Prostate gland (tissue), 2 donors: ENCODE data around the gene ALKBH2. TPM values are rescaled to one million over a fixed set of nuclear protein-coding genes. Genes with fewer than 3 reads are reported as not detected.

Source experiments
- DNase-seq: peaks from one replicate; pipeline ENCODE4 v3.0.0-alpha.2; 2019; ENCODE audit warnings: low spot score
- H3K27ac ChIP-seq, 2 donors: fragments of 200-600 bp; sonication (generic); 2 replicates each; pipeline ENCODE4 v1.5.1; 2017 to 2019
- H3K27me3 ChIP-seq: fragments of 200-600 bp; sonication (generic); replicated peaks from 2 replicates; pipeline ENCODE4 v1.5.1; 2019; ENCODE audit not compliant: insufficient read depth
- H3K36me3 ChIP-seq, 2 donors: fragments of 200-600 bp; sonication (generic); 1 replicate in 1 of 2; 2 replicates in 1 of 2; pipeline versions ENCODE4 v1.5.1 to v1.8.1; 2017 to 2019
- H3K4me1 ChIP-seq: fragments of 200-600 bp; sonication (generic); replicated peaks from 2 replicates; pipeline ENCODE4 v1.5.1; 2019
- H3K4me3 ChIP-seq, 2 donors: fragments of 200-600 bp; sonication (generic); 2 replicates each; pipeline ENCODE4 v1.5.1; 2017 to 2019
- H3K9me3 ChIP-seq: fragments of 200-600 bp; sonication (generic); 2 replicates; pipeline ENCODE4 v1.5.1; 2017
- POLR2A ChIP-seq: fragments of 450-650 bp; IDR thresholded peaks from one replicate; pipeline ENCODE4 v1.6.1; 2016; ENCODE audit warnings: antibody characterized with exemption, mild to moderate bottlenecking
- POLR2AphosphoS5 ChIP-seq: sonication (generic); formaldehyde crosslinking; IDR thresholded peaks from one replicate; pipeline ENCODE4 v1.6.1; 2017; ENCODE audit warnings: antibody characterized with exemption
- WGBS: methylation state at CpG from one replicate; pipeline ENCODE4 v1.1.5; 2018; 5-methylcytosine and 5-hydroxymethylcytosine counted together
- intact Hi-C: fragments of 100-400 bp; cut with DNase I; formaldehyde crosslinking; loops from one replicate; pipeline ENCODE4 v1.14.2; 2022
- total RNA-seq, 2 donors: library from RNA; depleted of rRNA; stranded (reverse); fragments of >200 nt; gene quantifications; one replicate each; pipeline ENCODE4 v1.1.0, GENCODE V29; 2016
- TF ChIP-seq, protein P1 (sequence below), 4 experiments: fragments of 200-600 bp in 2 of 4; fragments of 450-650 bp in 2 of 4; sonication (generic) in 2 of 4; IDR thresholded peaks; 1 replicate in 3 of 4; 2 replicates in 1 of 4; pipeline ENCODE4 v1.5.1; 2016 to 2019; ENCODE audit warnings: antibody characterized with exemption in 4 of 4, mild to moderate bottlenecking in 2 of 4, moderate library complexity in 2 of 4

Gene ALKBH2
- total RNA-seq, 2 donors from 2014 or later = 16.6 to 26.2 TPM

DNA sequence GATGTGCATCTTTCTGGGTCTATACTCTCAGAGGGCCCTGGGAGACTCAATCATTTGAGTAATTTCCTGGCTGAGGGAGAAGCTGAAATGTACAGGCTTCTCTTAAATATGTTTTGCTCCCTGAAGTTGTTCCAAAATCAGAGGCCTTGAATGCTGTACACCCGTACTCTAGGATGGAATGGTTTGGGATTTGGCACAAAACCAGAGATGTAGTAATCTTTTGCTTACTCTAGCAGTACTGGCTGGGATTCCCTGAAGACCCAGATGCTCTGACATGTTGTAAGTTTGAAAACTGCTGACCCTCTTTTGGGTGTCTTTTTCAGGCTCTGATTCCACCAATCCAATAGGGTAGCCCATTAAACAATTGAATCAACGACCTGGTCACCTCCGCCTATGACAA is 33.5 kb upstream of the ALKBH2 start:
- 66% methylated on average over 3 of the region's 3 CpGs for WGBS
- H3K27ac ChIP-seq = no peak overlapping the region
- H3K4me3 ChIP-seq = no peak overlapping the region
- intact Hi-C loops = no loop called here
- no peaks in the 10 kb centered on the region for H3K36me3 ChIP-seq
- no peaks in the 10 kb centered on the region for H3K27me3 ChIP-seq
- TF ChIP-seq POLR2A (no peak), POLR2AphosphoS5 (no peak)
- TF ChIP-seq, protein P1, sequence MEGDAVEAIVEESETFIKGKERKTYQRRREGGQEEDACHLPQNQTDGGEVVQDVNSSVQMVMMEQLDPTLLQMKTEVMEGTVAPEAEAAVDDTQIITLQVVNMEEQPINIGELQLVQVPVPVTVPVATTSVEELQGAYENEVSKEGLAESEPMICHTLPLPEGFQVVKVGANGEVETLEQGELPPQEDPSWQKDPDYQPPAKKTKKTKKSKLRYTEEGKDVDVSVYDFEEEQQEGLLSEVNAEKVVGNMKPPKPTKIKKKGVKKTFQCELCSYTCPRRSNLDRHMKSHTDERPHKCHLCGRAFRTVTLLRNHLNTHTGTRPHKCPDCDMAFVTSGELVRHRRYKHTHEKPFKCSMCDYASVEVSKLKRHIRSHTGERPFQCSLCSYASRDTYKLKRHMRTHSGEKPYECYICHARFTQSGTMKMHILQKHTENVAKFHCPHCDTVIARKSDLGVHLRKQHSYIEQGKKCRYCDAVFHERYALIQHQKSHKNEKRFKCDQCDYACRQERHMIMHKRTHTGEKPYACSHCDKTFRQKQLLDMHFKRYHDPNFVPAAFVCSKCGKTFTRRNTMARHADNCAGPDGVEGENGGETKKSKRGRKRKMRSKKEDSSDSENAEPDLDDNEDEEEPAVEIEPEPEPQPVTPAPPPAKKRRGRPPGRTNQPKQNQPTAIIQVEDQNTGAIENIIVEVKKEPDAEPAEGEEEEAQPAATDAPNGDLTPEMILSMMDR (IDR thresholded peaks at IDR 0.05) = no peak
- H3K9me3 ChIP-seq = no peaks in the 10 kb centered on the region
- no peak for DNase-seq
- H3K4me1 ChIP-seq = no peaks in the 10 kb centered on the region

DNA sequence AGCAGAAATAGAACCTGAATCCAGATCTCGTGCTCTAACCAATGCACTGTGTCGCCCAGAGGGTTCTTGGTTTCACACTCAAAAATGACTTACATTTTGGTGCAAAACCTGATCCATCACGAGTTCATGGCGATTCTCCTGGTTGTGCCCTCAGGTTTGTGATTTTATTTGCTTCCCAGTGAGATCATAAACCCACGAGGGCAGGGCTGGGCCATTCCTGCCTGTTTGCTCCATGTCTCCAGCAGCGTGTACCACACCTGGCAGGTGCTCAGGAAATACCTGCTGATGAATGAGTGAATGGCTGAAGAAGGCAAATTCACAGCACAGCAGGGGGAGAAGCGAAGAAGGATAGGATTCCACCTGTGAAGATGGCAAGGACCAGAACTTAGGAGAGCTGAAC is 32.5 kb upstream of the ALKBH2 start:
- H3K27me3 ChIP-seq = no peaks in the 10 kb centered on the region
- intact Hi-C loops = no loop called here
- no peaks in the 10 kb centered on the region for H3K4me1 ChIP-seq
- no peaks in the 10 kb centered on the region for H3K9me3 ChIP-seq
- no peak overlapping the region for H3K4me3 ChIP-seq
- no peak for DNase-seq
- TF ChIP-seq, protein P1 (IDR thresholded peaks at IDR 0.05) = no peak
- TF ChIP-seq POLR2A = no peak
- no peak for TF ChIP-seq POLR2AphosphoS5
- WGBS = 68% methylated on average over 7 of the region's 7 CpGs
- no peak overlapping the region for H3K27ac ChIP-seq
- H3K36me3 ChIP-seq = no peaks in the 10 kb centered on the region

DNA sequence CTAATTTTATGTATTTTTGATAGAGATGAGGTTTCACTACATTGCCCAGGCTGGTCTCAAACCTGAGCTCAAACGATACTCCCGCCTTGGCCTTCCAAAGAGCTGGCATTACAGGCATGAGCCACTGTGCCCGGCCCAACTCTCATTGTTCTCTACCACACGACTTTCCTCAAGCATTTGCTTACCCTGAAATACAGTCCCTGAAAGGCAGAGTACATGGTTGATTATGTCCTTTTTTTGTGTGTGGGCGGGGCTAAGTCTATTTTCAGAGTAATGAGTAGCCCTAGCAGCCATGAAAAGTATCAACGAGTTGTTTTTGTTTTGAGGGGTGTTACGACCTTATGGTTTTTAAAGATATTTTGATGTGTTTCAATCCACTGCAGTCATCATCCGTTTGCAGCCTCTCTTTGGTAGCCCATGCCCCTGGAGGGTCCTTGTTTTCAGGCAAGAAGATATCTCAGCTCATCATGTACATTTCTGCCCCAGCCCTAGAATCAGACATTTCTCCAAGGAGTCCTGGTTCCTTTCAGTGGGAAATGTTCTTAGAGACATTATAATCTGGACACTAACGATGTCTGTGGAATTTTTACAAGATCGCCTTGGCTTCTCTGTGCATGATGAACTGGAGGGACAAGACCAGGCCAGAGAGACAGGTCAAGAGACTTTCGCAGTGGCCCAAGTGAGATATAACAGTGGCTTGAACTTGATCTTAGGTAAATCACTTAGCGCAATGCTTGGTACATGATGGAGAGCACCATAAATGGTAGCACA is 31.8 kb upstream of the ALKBH2 start:
- Histone ChIP-seq H3K9me3 (no peaks in the 10 kb centered on the region), H3K4me1 (no peaks in the 10 kb centered on the region), H3K27me3 (no peaks in the 10 kb centered on the region), H3K36me3 (no peaks in the 10 kb centered on the region), H3K27ac (no peak overlapping the region), H3K4me3 (no peak overlapping the region)
- no peak for DNase-seq
- 69% methylated on average over 12 of the region's 12 CpGs for WGBS
- intact Hi-C loops = no loop called here
- TF ChIP-seq POLR2AphosphoS5 (no peak), POLR2A (no peak)
- TF ChIP-seq, protein P1 (IDR thresholded peaks at IDR 0.05) = no peak

DNA sequence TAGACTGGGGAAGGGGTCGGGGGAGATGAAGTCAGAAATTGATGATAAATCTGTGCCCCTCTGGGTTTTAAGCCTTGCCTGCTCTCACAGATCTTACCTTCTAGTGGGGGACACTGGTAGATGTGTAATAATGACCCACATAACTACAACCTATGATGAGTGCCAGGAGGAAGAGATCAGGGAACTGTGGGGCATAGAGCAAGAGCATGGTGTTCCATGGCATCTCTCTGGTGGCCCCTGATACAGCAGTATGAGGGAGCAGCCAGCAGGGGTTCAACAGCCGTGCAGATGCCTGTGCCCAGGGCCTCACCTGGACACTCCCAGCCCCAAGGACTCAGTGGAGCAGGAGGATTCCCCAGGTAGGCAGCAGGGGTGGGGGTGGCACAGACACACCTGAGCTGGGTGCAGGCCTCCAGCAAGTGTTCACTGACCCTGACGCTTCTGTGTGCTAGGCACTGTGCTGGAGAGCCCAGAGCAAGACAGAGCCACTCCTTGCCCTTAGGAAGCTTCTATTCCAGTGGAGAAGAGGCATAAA is 28.1 kb upstream of the ALKBH2 start:
- no peak for TF ChIP-seq POLR2A
- TF ChIP-seq, protein P1 (IDR thresholded peaks at IDR 0.05) = no peak
- Histone ChIP-seq H3K4me1 (peaks cover under 1% of the 10 kb centered on the region), H3K27me3 (no peaks in the 10 kb centered on the region), H3K4me3 (no peak overlapping the region), H3K9me3 (no peaks in the 10 kb centered on the region), H3K27ac (no peak overlapping the region), H3K36me3 (no peaks in the 10 kb centered on the region)
- 92% methylated on average over 3 of the region's 3 CpGs for WGBS
- intact Hi-C loops = no loop called here
- no peak for DNase-seq

DNA sequence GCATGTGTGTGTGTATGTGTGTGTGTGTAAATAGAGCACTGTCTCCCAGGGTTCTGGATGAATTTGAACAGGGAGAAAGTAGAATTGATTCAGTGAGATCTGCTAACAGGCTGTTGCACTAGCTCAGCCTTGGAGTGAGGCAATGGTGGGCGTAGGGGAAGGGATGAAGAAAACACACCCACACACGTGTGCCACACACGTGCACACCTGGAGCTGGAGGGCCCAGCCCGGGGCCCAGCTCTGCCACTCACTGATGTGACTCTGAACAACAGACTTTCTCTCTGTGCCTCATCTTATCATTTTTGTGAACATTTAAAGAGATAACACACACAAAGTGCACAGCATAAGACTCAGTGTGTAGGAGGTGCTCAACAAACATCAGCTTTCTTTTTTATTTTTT is 27.3 kb upstream of the ALKBH2 start:
- no peaks in the 10 kb centered on the region for H3K27me3 ChIP-seq
- no peak for DNase-seq
- H3K27ac ChIP-seq = no peak overlapping the region
- intact Hi-C loops = no loop called here
- no peak for TF ChIP-seq POLR2A
- TF ChIP-seq POLR2AphosphoS5 = no peak
- TF ChIP-seq, protein P1 (IDR thresholded peaks at IDR 0.05) = no peak
- peaks cover 9% of the 10 kb centered on the region for H3K4me1 ChIP-seq
- H3K36me3 ChIP-seq = no peaks in the 10 kb centered on the region
- H3K4me3 ChIP-seq = no peak overlapping the region
- 74% methylated on average over 4 of the region's 4 CpGs for WGBS
- no peaks in the 10 kb centered on the region for H3K9me3 ChIP-seq
